Parathyroid adenoma (tissue), 2 donors: Measurements from ENCODE around the gene OR13C5.

ENCODE experiments used
- H2AFZ ChIP-seq: fragments of 300-600 bp; sonication (generic); one replicate; pipeline ENCODE4 v1.7.0; 2017; ENCODE audit warnings: antibody characterized with exemption, mild to moderate bottlenecking
- H3K27ac ChIP-seq: fragments of 300-600 bp; sonication (generic); one replicate; pipeline ENCODE4 v1.7.0; 2017
- H3K27me3 ChIP-seq: fragments of 300-600 bp; sonication (generic); one replicate; pipeline ENCODE4 v1.7.0; 2017; ENCODE audit warnings: low read length; ENCODE audit not compliant: control insufficient read depth, insufficient read depth
- H3K36me3 ChIP-seq: fragments of 300-600 bp; sonication (generic); one replicate; pipeline ENCODE4 v1.7.0; 2017; ENCODE audit warnings: low read length; ENCODE audit not compliant: control insufficient read depth, insufficient read depth
- H3K4me1 ChIP-seq: fragments of 300-600 bp; sonication (generic); one replicate; pipeline ENCODE4 v1.7.0; 2017; ENCODE audit warnings: control low read depth
- H3K4me2 ChIP-seq: fragments of 300-600 bp; sonication (generic); one replicate; pipeline ENCODE4 v1.7.0; 2017; ENCODE audit warnings: low read length
- H3K4me3 ChIP-seq: fragments of 300-600 bp; sonication (generic); one replicate; pipeline ENCODE4 v1.7.0; 2017; ENCODE audit warnings: low read depth, low read length
- H3K79me2 ChIP-seq: fragments of 300-600 bp; sonication (generic); one replicate; pipeline ENCODE4 v1.7.0; 2017; ENCODE audit warnings: control low read depth
- H3K9ac ChIP-seq: fragments of 300-600 bp; sonication (generic); one replicate; pipeline ENCODE4 v1.7.0; 2017; ENCODE audit warnings: mild to moderate bottlenecking
- H3K9me3 ChIP-seq: fragments of 300-600 bp; sonication (generic); one replicate; pipeline ENCODE4 v1.7.0; 2017; ENCODE audit warnings: low read length; ENCODE audit not compliant: control insufficient read depth
- TF ChIP-seq, protein P1 (sequence below): fragments of 300-600 bp; sonication (generic); IDR thresholded peaks from one replicate; pipeline ENCODE4 v1.7.0; 2017; ENCODE audit warnings: antibody characterized with exemption, mild to moderate bottlenecking
- donor health status: primary hyperparathyroidism.

Gene OR13C5

GRCh38 chr9:104589626-104590025 is 9.6 kb downstream of the OR13C5 start:
- no peaks in the 10 kb centered on the region for H3K27me3 ChIP-seq
- H2AFZ ChIP-seq: no peak overlapping the region
- no peaks in the 10 kb centered on the region for H3K4me1 ChIP-seq
- H3K4me2 ChIP-seq: no peak overlapping the region
- no peak overlapping the region for H3K4me3 ChIP-seq
- no peak overlapping the region for H3K9ac ChIP-seq
- TF ChIP-seq, protein P1, sequence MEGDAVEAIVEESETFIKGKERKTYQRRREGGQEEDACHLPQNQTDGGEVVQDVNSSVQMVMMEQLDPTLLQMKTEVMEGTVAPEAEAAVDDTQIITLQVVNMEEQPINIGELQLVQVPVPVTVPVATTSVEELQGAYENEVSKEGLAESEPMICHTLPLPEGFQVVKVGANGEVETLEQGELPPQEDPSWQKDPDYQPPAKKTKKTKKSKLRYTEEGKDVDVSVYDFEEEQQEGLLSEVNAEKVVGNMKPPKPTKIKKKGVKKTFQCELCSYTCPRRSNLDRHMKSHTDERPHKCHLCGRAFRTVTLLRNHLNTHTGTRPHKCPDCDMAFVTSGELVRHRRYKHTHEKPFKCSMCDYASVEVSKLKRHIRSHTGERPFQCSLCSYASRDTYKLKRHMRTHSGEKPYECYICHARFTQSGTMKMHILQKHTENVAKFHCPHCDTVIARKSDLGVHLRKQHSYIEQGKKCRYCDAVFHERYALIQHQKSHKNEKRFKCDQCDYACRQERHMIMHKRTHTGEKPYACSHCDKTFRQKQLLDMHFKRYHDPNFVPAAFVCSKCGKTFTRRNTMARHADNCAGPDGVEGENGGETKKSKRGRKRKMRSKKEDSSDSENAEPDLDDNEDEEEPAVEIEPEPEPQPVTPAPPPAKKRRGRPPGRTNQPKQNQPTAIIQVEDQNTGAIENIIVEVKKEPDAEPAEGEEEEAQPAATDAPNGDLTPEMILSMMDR: no peak
- H3K9me3 ChIP-seq: no peaks in the 10 kb centered on the region
- H3K27ac ChIP-seq: no peak overlapping the region
- no peaks in the 10 kb centered on the region for H3K79me2 ChIP-seq
- no peaks in the 10 kb centered on the region for H3K36me3 ChIP-seq

GRCh38 chr9:104586496-104587180 is 12.6 kb downstream of the OR13C5 start:
- no peaks in the 10 kb centered on the region for H3K27me3 ChIP-seq
- H3K36me3 ChIP-seq: no peaks in the 10 kb centered on the region
- H3K4me1 ChIP-seq: no peaks in the 10 kb centered on the region
- H2AFZ ChIP-seq: no peak overlapping the region
- no peak overlapping the region for H3K4me3 ChIP-seq
- H3K9ac ChIP-seq: no peak overlapping the region
- no peaks in the 10 kb centered on the region for H3K9me3 ChIP-seq
- TF ChIP-seq, protein P1: no peak
- no peaks in the 10 kb centered on the region for H3K79me2 ChIP-seq
- H3K27ac ChIP-seq: no peak overlapping the region
- H3K4me2 ChIP-seq: no peak overlapping the region

- Histone ChIP-seq H3K4me2 (no peak overlapping the region), H3K27ac (no peak overlapping the region), H3K4me1 (no peaks in the 10 kb centered on the region), H3K27me3 (no peaks in the 10 kb centered on the region), H3K4me3 (no peak overlapping the region), H3K79me2 (no peaks in the 10 kb centered on the region), H3K9ac (no peak overlapping the region), H3K9me3 (no peaks in the 10 kb centered on the region), H2AFZ (no peak overlapping the region), H3K36me3 (no peaks in the 10 kb centered on the region)
- TF ChIP-seq, protein P1: no peak
These were observed 18.7 kb downstream of the OR13C5 start for GRCh38 chr9:104580562-104580961.

GRCh38 chr9:104577263-104577662 is 21.9 kb downstream of the OR13C5 start:
- Histone ChIP-seq H3K4me1 (no peaks in the 10 kb centered on the region), H3K4me3 (no peak overlapping the region), H3K27ac (no peak overlapping the region), H3K79me2 (no peaks in the 10 kb centered on the region), H3K9me3 (no peaks in the 10 kb centered on the region), H3K27me3 (no peaks in the 10 kb centered on the region), H3K4me2 (no peak overlapping the region), H2AFZ (no peak overlapping the region), H3K36me3 (no peaks in the 10 kb centered on the region), H3K9ac (no peak overlapping the region)
- TF ChIP-seq, protein P1: no peak

DNA sequence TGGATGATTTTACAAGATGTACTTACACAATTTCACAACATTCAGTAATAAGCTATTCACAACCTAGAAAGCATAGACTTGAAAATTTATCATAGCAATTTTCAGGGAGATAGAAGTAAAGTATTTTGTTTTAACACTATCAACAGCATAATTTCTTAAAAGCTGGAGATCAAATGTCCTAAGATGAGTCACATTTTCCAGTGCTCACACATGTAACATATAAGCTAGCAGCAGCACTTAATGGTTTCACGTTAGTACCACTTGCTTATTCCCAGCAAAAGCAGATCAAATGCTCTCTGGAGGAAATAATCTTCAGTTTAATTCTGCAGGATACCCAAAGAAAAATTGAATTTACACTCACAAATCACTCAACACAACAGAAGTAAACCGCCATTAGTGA is 23.8 kb downstream of the OR13C5 start:
- H3K27me3 ChIP-seq: no peaks in the 10 kb centered on the region
- H3K36me3 ChIP-seq: no peaks in the 10 kb centered on the region
- no peak overlapping the region for H3K4me3 ChIP-seq
- no peaks in the 10 kb centered on the region for H3K9me3 ChIP-seq
- no peak overlapping the region for H3K9ac ChIP-seq
- H3K79me2 ChIP-seq: no peaks in the 10 kb centered on the region
- no peak overlapping the region for H2AFZ ChIP-seq
- H3K4me2 ChIP-seq: no peak overlapping the region
- TF ChIP-seq, protein P1: no peak
- no peaks in the 10 kb centered on the region for H3K4me1 ChIP-seq
- H3K27ac ChIP-seq: no peak overlapping the region
